MM.1S (cell line): ENCODE measurements around the gene RGPD8.
A peak's percentile ranks its signal among the peaks of the same experiment; 100 is the strongest.

Source experiments
- DNase-seq: peaks from one replicate; pipeline ENCODE4 v3.0.0-alpha.2; 2015
- H2AFZ ChIP-seq: fragments of 300-600 bp; sonication (generic); 2 replicates; pipeline ENCODE4 v1.6.0; 2016; ENCODE audit warnings: antibody characterized with exemption, low read length
- H3F3A ChIP-seq: fragments of 300-600 bp; sonication (generic); 2 replicates; pipeline ENCODE4 v1.6.1; 2016; ENCODE audit warnings: mild to moderate bottlenecking, antibody characterized with exemption, low read length, moderate library complexity, mixed read lengths; ENCODE audit not compliant: insufficient read depth
- H3K27ac ChIP-seq: fragments of 300-600 bp; sonication (generic); 2 replicates; pipeline ENCODE4 v1.5.1; 2016; ENCODE audit warnings: mild to moderate bottlenecking, low read length
- H3K27me3 ChIP-seq: fragments of 300-600 bp; sonication (generic); replicated peaks from 2 replicates; pipeline ENCODE4 v1.6.0; 2016; ENCODE audit warnings: low read length; ENCODE audit not compliant: insufficient read depth
- H3K36me3 ChIP-seq: fragments of 300-600 bp; sonication (generic); replicated peaks from 2 replicates; pipeline ENCODE4 v1.6.1; 2016; ENCODE audit warnings: mild to moderate bottlenecking, low read length, mixed read lengths; ENCODE audit not compliant: insufficient read depth
- H3K4me1 ChIP-seq: fragments of 300-600 bp; sonication (generic); 2 replicates; pipeline ENCODE4 v1.6.1; 2016; ENCODE audit warnings: low read length, mixed read lengths
- H3K4me2 ChIP-seq: fragments of 300-600 bp; sonication (generic); 2 replicates; pipeline ENCODE4 v1.6.0; 2016; ENCODE audit warnings: low read depth, low read length
- H3K4me3 ChIP-seq: fragments of 300-600 bp; sonication (generic); 2 replicates; pipeline ENCODE4 v1.5.1; 2016; ENCODE audit warnings: low read length, mixed read lengths
- H3K79me2 ChIP-seq: fragments of 300-600 bp; sonication (generic); 2 replicates; pipeline ENCODE4 v1.6.1; 2016; ENCODE audit warnings: mixed run types, low read length, mixed read lengths
- H3K9ac ChIP-seq: fragments of 300-600 bp; sonication (generic); 2 replicates; pipeline ENCODE4 v1.6.1; 2016; ENCODE audit warnings: low read length, mixed read lengths
- H3K9me2 ChIP-seq: fragments of 300-600 bp; sonication (generic); replicated peaks from 2 replicates; pipeline ENCODE4 v1.6.1; 2016; ENCODE audit warnings: mild to moderate bottlenecking, low read length, mixed read lengths; ENCODE audit not compliant: insufficient read depth
- H3K9me3 ChIP-seq: fragments of 300-600 bp; sonication (generic); replicated peaks from 2 replicates; pipeline ENCODE4 v1.6.1; 2016; ENCODE audit warnings: mild to moderate bottlenecking, low read length, mixed read lengths; ENCODE audit not compliant: insufficient read depth
- H4K20me1 ChIP-seq: fragments of 300-600 bp; sonication (generic); 2 replicates; pipeline ENCODE4 v1.6.1; 2016; ENCODE audit warnings: mild to moderate bottlenecking, low read length, moderate library complexity, mixed read lengths; ENCODE audit not compliant: insufficient read depth
- EZH2 ChIP-seq: fragments of 300-600 bp; sonication (generic); optimal IDR thresholded peaks from 2 replicates; pipeline ENCODE3; 2017; ENCODE audit warnings: low read depth, mild to moderate bottlenecking, antibody characterized with exemption, low read length, mixed read lengths
- EZH2phosphoT487 ChIP-seq: fragments of 300-600 bp; sonication (generic); IDR thresholded peaks from 2 replicates; pipeline ENCODE4 v1.6.1; 2018; ENCODE audit warnings: antibody characterized with exemption, low read length
- TF ChIP-seq, protein P1 (sequence below): fragments of 300-600 bp; sonication (generic); IDR thresholded peaks from 2 replicates; pipeline ENCODE4 v1.5.1; 2016; ENCODE audit warnings: antibody characterized with exemption, low read length, mixed read lengths

The RGPD8 gene

DNA sequence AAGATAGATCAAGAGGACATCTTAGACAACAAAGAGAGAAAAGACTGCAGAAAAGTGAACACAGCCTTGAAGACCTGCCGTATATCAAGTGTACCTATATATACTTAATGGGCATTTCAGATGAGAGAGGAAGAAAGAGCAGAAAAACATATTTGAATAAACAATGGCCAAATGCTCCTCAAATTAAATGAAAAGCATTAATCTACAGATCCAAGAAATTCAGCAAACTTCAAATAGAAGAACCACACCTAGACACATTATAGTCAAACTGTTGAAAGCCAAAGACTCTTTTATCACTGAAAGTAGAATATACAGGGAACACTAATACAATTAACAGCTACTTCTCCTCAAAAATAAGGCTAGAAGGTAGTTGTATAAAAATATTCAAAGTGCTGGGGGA lies 29.8 kb upstream of the RGPD8 start:
- no peak overlapping the region for H3K4me3 ChIP-seq
- H2AFZ ChIP-seq: no peak overlapping the region
- H3K79me2 ChIP-seq: no peaks in the 10 kb centered on the region
- H3K36me3 ChIP-seq: no peaks in the 10 kb centered on the region
- no peaks in the 10 kb centered on the region for H3K9me2 ChIP-seq
- no peak for DNase-seq
- no peaks in the 10 kb centered on the region for H3K9me3 ChIP-seq
- no peaks in the 10 kb centered on the region for H3K4me1 ChIP-seq
- H4K20me1 ChIP-seq: no peaks in the 10 kb centered on the region
- no peak overlapping the region for H3K27ac ChIP-seq
- H3K4me2 ChIP-seq: no peak overlapping the region
- no peaks in the 10 kb centered on the region for H3K27me3 ChIP-seq
- no peak overlapping the region for H3K9ac ChIP-seq
- no peaks in the 10 kb centered on the region for H3F3A ChIP-seq
- no peak for TF ChIP-seq EZH2phosphoT487
- TF ChIP-seq, protein P1, sequence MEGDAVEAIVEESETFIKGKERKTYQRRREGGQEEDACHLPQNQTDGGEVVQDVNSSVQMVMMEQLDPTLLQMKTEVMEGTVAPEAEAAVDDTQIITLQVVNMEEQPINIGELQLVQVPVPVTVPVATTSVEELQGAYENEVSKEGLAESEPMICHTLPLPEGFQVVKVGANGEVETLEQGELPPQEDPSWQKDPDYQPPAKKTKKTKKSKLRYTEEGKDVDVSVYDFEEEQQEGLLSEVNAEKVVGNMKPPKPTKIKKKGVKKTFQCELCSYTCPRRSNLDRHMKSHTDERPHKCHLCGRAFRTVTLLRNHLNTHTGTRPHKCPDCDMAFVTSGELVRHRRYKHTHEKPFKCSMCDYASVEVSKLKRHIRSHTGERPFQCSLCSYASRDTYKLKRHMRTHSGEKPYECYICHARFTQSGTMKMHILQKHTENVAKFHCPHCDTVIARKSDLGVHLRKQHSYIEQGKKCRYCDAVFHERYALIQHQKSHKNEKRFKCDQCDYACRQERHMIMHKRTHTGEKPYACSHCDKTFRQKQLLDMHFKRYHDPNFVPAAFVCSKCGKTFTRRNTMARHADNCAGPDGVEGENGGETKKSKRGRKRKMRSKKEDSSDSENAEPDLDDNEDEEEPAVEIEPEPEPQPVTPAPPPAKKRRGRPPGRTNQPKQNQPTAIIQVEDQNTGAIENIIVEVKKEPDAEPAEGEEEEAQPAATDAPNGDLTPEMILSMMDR: no peak

DNA sequence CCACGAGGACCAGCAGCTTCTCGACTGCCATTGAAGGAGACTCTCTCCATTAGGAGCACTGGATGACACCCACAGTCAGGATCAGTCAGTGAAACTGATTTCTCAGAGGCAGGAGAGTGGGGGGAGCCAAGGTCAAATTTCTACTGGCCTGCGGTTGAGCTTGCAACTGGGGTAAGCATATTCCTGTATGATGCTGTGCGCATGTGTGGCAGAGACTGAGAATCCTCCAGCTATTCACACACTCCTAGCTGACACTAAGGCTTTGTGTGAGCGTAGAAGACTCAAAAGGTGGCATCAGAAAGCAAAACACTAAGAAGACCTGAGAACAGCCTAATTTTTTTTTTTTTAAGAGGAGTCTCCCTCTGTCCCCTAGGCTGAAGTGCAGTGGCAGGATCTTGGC lies 28.7 kb upstream of the RGPD8 start:
- Histone ChIP-seq H3K4me1 (no peaks in the 10 kb centered on the region), H3K9me3 (no peaks in the 10 kb centered on the region), H2AFZ (0 out of 2 replicates have a peak overlapping the region, but pooled peaks have one; percentile 6), H3K4me3 (no peak overlapping the region), H3K27me3 (no peaks in the 10 kb centered on the region), H3K79me2 (no peaks in the 10 kb centered on the region), H3F3A (no peaks in the 10 kb centered on the region), H3K36me3 (no peaks in the 10 kb centered on the region), H4K20me1 (no peaks in the 10 kb centered on the region), H3K4me2 (no peak overlapping the region), H3K27ac (no peak overlapping the region), H3K9me2 (no peaks in the 10 kb centered on the region), H3K9ac (no peak overlapping the region)
- DNase-seq: no peak
- no peak for TF ChIP-seq EZH2
- TF ChIP-seq EZH2phosphoT487: no peak
- TF ChIP-seq, protein P1: no peak

DNA sequence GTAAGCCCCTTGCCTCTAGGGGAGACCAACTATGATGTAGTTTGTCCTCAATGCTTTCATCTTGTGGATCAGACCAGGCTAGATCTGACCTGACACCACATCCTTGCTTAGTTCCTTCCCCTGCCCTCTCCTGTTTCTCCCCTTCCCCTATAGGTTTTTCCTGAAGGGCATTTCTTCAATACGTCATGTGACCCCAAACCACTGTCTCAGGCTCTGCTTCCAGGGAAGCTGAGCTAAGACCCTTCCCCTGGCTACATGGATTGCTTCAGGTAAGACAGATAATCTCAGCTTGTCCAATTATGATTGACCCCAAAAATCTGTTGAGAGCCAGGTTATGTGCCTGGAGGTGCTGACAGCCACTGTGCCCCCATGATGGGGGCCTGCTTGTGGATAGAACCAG lies 25.9 kb upstream of the RGPD8 start:
- Histone ChIP-seq H3K4me2 (no peak overlapping the region), H3K79me2 (no peaks in the 10 kb centered on the region), H3K9ac (no peak overlapping the region), H3K9me2 (no peaks in the 10 kb centered on the region), H3K36me3 (no peaks in the 10 kb centered on the region), H3K27ac (no peak overlapping the region), H2AFZ (no peak overlapping the region), H3K9me3 (no peaks in the 10 kb centered on the region), H3K4me1 (no peaks in the 10 kb centered on the region), H3K4me3 (no peak overlapping the region), H3F3A (no peaks in the 10 kb centered on the region), H3K27me3 (no peaks in the 10 kb centered on the region), H4K20me1 (no peaks in the 10 kb centered on the region)
- TF ChIP-seq EZH2: no peak
- TF ChIP-seq, protein P1: no peak
- TF ChIP-seq EZH2phosphoT487: no peak
- DNase-seq: no peak

DNA sequence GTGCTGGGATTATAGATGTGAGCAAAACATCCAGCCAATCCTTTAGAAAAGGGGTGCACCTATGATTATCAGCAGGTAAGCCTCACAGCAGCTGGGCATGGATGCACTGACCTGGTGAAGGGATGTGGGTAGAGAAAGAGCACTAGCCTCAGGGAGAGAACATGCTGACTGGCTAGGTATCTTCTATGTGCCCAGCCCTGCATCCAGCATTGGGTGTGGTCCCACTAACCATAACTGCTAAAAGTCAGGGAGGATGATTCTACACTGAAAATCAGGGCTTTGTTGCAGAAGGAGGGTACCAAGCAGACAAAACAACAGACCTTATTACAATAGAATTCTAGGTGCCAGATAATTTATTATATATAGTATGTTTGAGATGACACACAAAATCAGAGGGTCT lies 21.1 kb upstream of the RGPD8 start:
- H3K27ac ChIP-seq: no peak overlapping the region
- no peaks in the 10 kb centered on the region for H3K4me1 ChIP-seq
- no peaks in the 10 kb centered on the region for H3K9me2 ChIP-seq
- H3K4me2 ChIP-seq: no peak overlapping the region
- H3F3A ChIP-seq: no peaks in the 10 kb centered on the region
- H2AFZ ChIP-seq: no peak overlapping the region
- H3K9ac ChIP-seq: no peak overlapping the region
- no peaks in the 10 kb centered on the region for H3K9me3 ChIP-seq
- H4K20me1 ChIP-seq: no peaks in the 10 kb centered on the region
- no peak for DNase-seq
- H3K4me3 ChIP-seq: no peak overlapping the region
- no peaks in the 10 kb centered on the region for H3K36me3 ChIP-seq
- no peak for TF ChIP-seq EZH2phosphoT487
- TF ChIP-seq, protein P1: no peak
- no peak for TF ChIP-seq EZH2
- H3K27me3 ChIP-seq: no peaks in the 10 kb centered on the region
- no peaks in the 10 kb centered on the region for H3K79me2 ChIP-seq
